ENCODE results near the gene MTARC1.

The MTARC1 gene

DNA sequence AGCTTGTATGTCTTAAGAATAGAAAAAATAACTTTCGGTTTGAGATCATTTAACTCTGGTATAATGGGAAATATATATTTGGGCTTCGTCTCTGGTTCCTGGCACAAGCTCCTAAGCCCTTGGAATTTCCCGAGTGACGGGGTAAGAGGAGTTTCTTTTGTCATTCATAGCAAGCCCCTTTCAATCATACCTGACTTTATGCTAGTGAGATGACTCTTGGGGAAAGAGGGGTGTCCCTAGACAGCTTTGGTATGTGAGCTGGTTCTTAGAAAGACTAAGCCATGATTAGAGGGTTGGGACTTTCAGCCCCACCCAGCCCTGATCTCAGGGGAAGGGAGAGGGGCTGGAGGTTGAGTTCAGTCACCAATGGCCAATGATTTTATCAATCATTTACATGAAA is 13.9 kb upstream of the MTARC1 start:
- H3K4me3 ChIP-seq (replicated peaks; ENCODE audit: insufficient read depth, low read length) = no peak overlapping the region
- DNase-seq (ENCODE audit: low read depth in 1 of 2, low spot score in 1 of 2) = no peak

DNA sequence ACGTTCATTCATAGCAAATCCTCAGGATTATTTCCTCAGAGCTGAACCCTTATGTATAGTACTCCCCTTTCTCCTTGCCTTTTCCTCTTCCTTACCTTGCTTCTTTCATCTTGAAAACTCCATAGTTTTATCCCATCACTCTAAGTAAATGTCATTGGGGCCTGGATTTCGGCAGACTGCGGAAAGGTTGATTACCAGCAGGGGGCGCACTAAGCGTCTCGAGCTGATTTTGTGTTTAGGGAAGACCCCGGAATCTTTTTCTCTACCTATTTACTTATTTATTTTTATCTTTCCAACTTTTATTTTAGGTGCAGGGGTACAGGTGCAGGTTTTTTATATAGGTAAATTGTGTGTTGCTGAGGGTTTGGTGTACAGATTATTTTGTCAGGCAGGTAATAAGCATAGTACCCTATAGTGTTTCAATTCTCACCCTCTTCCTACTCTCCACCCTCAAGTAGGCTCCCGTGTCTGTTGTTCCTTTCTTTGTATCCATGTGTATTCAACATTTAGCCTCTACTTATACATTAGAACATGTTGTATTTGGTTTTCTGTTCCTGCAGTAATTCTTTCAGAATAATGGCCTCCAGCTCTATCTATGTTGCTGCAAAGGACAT is 11.4 kb upstream of the MTARC1 start:
- H3K27me3 ChIP-seq (ENCODE audit: insufficient read depth, poor library complexity, severe bottlenecking) = no peaks in the 10 kb centered on the region
- DNase-seq (ENCODE audit: low read depth in 1 of 2, low spot score in 1 of 2) = no peak
- TF ChIP-seq GABPA (IDR thresholded peaks at IDR 0.05; ENCODE audit: low read depth) (no peak), CTCF (IDR thresholded peaks at IDR 0.05; ENCODE audit: insufficient read depth, low read length) (peak; percentile 56)
- no peak overlapping the region for H3K4me3 ChIP-seq (replicated peaks; ENCODE audit: insufficient read depth, low read length)
- no peak overlapping the region for H3K27ac ChIP-seq (replicated peaks)

More for the DNA sequence above, 13.9 kb upstream of the MTARC1 start:
- H3K27me3 ChIP-seq (ENCODE audit: insufficient read depth, poor library complexity, severe bottlenecking) = no peaks in the 10 kb centered on the region
- H3K27ac ChIP-seq (replicated peaks) = no peak overlapping the region
- TF ChIP-seq CTCF (IDR thresholded peaks at IDR 0.05; ENCODE audit: insufficient read depth, low read length) (no peak), SPI1 (IDR thresholded peaks at IDR 0.05; ENCODE audit: borderline replicate concordance, low read depth) (no peak), GABPA (IDR thresholded peaks at IDR 0.05; ENCODE audit: low read depth) (no peak), POLR2AphosphoS5 (IDR thresholded peaks at IDR 0.05; ENCODE audit: low read depth) (no peak)
- TF ChIP-seq, protein P1, sequence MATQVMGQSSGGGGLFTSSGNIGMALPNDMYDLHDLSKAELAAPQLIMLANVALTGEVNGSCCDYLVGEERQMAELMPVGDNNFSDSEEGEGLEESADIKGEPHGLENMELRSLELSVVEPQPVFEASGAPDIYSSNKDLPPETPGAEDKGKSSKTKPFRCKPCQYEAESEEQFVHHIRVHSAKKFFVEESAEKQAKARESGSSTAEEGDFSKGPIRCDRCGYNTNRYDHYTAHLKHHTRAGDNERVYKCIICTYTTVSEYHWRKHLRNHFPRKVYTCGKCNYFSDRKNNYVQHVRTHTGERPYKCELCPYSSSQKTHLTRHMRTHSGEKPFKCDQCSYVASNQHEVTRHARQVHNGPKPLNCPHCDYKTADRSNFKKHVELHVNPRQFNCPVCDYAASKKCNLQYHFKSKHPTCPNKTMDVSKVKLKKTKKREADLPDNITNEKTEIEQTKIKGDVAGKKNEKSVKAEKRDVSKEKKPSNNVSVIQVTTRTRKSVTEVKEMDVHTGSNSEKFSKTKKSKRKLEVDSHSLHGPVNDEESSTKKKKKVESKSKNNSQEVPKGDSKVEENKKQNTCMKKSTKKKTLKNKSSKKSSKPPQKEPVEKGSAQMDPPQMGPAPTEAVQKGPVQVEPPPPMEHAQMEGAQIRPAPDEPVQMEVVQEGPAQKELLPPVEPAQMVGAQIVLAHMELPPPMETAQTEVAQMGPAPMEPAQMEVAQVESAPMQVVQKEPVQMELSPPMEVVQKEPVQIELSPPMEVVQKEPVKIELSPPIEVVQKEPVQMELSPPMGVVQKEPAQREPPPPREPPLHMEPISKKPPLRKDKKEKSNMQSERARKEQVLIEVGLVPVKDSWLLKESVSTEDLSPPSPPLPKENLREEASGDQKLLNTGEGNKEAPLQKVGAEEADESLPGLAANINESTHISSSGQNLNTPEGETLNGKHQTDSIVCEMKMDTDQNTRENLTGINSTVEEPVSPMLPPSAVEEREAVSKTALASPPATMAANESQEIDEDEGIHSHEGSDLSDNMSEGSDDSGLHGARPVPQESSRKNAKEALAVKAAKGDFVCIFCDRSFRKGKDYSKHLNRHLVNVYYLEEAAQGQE (IDR thresholded peaks at IDR 0.05; ENCODE audit: insufficient replicate concordance, low read depth) = no peak

GRCh38 chr1:220776254-220776653 is 10.5 kb upstream of the MTARC1 start:
- no peak for DNase-seq (ENCODE audit: low read depth in 1 of 2, low spot score in 1 of 2)
- no peak overlapping the region for H3K27ac ChIP-seq (replicated peaks)
- H3K4me3 ChIP-seq (replicated peaks; ENCODE audit: insufficient read depth, low read length) = no peak overlapping the region
- H3K27me3 ChIP-seq (ENCODE audit: insufficient read depth, poor library complexity, severe bottlenecking) = no peaks in the 10 kb centered on the region
- TF ChIP-seq POLR2AphosphoS5 (IDR thresholded peaks at IDR 0.05; ENCODE audit: low read depth) (no peak), GABPA (IDR thresholded peaks at IDR 0.05; ENCODE audit: low read depth) (no peak), SPI1 (IDR thresholded peaks at IDR 0.05; ENCODE audit: borderline replicate concordance, low read depth) (no peak), CTCF (IDR thresholded peaks at IDR 0.05; ENCODE audit: insufficient read depth, low read length) (no peak)
- TF ChIP-seq, protein P1 (IDR thresholded peaks at IDR 0.05; ENCODE audit: insufficient replicate concordance, low read depth) = no peak
